Measurements from ENCODE around the gene SIK3. TPM values are rescaled to one million over a fixed set of nuclear protein-coding genes. Genes with fewer than 3 reads are reported as not detected.

SIK3 gene
- total and polyA plus RNA-seq, 2 donors (not counting 3 experiments of a cell fraction or from before 2014, with no cell fraction given) = 10.3 to 21.3 TPM

DNA sequence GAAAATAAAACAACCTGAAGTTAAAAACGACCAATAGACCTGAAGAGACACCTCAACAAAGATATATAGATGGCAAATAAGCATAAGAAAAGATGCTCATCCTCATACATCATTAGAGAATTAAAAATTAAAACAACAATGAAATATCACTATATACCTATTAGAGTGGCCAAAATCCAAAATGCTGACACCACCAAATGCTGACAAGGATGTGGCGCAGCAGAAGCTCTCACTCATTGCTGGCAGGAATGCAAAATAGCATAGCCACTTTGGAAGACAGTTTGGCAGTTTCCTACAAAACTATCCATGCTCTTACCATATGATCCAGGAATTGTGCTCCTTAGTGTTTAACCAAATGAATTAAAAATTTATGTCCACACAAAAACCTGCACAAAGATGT is 205.9 kb downstream of the SIK3 start:
- DNase-seq (ENCODE audit: low read depth, low spot score) (no peak), FAIRE-seq (no peak)
- peaks cover 0 to 2% of the 10 kb centered on the region in 2 experiments for H3K36me3 ChIP-seq (ENCODE audit: control insufficient read depth in 2 of 2, extremely low read depth in 1 of 2, insufficient read depth in 2 of 2, low read length in 2 of 2)
- H3K4me2 ChIP-seq (ENCODE audit: insufficient read depth, low read length) = no peak overlapping the region
- BruUV-seq (replicated peaks) = no TSS peak
- H3K79me2 ChIP-seq (ENCODE audit: control insufficient read depth, insufficient read depth, low read length) = no peaks in the 10 kb centered on the region
- no peaks in the 10 kb centered on the region for H4K20me1 ChIP-seq (replicated peaks; ENCODE audit: control insufficient read depth, extremely low read depth, insufficient read depth, low read length)
- H3K9me3 ChIP-seq (replicated peaks; ENCODE audit: control insufficient read depth, insufficient read depth, low read length) = no peaks in the 10 kb centered on the region
- H3K4me3 ChIP-seq (replicated peaks in 1 of 3; ENCODE audit: insufficient read depth in 1 of 3, low read depth in 1 of 3, low read length in 3 of 3) = no peak overlapping the region
- TF ChIP-seq FOS (IDR thresholded peaks at IDR 0.05; ENCODE audit: borderline replicate concordance, insufficient read depth, low read length) = no peak
- no peak for TF ChIP-seq EZH2 (IDR thresholded peaks at IDR 0.05; ENCODE audit: borderline replicate concordance, low read depth, low read length, severe bottlenecking)
- no peak for TF ChIP-seq MYC (IDR thresholded peaks at IDR 0.05; ENCODE audit: low read depth, low read length)
- no peak for TF ChIP-seq POLR2A (IDR thresholded peaks at IDR 0.05; ENCODE audit: low read depth, low read length)
- no peak for TF ChIP-seq POLR2AphosphoS5 (IDR thresholded peaks at IDR 0.05; ENCODE audit: insufficient read depth, low read depth, low read length)
- TF ChIP-seq, protein P1, sequence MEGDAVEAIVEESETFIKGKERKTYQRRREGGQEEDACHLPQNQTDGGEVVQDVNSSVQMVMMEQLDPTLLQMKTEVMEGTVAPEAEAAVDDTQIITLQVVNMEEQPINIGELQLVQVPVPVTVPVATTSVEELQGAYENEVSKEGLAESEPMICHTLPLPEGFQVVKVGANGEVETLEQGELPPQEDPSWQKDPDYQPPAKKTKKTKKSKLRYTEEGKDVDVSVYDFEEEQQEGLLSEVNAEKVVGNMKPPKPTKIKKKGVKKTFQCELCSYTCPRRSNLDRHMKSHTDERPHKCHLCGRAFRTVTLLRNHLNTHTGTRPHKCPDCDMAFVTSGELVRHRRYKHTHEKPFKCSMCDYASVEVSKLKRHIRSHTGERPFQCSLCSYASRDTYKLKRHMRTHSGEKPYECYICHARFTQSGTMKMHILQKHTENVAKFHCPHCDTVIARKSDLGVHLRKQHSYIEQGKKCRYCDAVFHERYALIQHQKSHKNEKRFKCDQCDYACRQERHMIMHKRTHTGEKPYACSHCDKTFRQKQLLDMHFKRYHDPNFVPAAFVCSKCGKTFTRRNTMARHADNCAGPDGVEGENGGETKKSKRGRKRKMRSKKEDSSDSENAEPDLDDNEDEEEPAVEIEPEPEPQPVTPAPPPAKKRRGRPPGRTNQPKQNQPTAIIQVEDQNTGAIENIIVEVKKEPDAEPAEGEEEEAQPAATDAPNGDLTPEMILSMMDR (IDR thresholded peaks at IDR 0.05; ENCODE audit: extremely low read depth in 1 of 2, insufficient read depth in 1 of 2, low read depth in 1 of 2, low read length in 2 of 2) = no peak
- TF ChIP-seq, protein P2, sequence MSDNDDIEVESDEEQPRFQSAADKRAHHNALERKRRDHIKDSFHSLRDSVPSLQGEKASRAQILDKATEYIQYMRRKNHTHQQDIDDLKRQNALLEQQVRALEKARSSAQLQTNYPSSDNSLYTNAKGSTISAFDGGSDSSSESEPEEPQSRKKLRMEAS (IDR thresholded peaks at IDR 0.05; ENCODE audit: insufficient read depth, insufficient read length) = no peak
- TF ChIP-seq GATA2 (IDR thresholded peaks at IDR 0.05; ENCODE audit: insufficient read depth, insufficient read length, low read depth, low read length) = no peak
- TF ChIP-seq JUN (IDR thresholded peaks at IDR 0.05; ENCODE audit: borderline replicate concordance, insufficient read depth, insufficient read length, low read depth) = no peak
- dilution Hi-C loops (cut with MboI; ENCODE audit: extremely low pct_ligation_motif_present, low sequenced_read_pairs) (no loop called here), intact Hi-C loops (cut with micrococcal nuclease) (no loop called here)
- H3K27ac ChIP-seq (ENCODE audit: insufficient read depth, low read depth, low read length) = no peak overlapping the region
- CTCF ChIA-PET = no interaction called here
- POLR2A ChIA-PET = no interaction called here
- H3K4me1 ChIP-seq (ENCODE audit: control insufficient read depth, extremely low read depth, insufficient read depth, low read length) = peaks cover 3% of the 10 kb centered on the region
- no peak overlapping the region for H3K9ac ChIP-seq (replicated peaks; ENCODE audit: extremely low read depth, insufficient read depth, low read length)
- H3K27me3 ChIP-seq (ENCODE audit: control insufficient read depth in 2 of 2, insufficient read depth in 2 of 2, low read length in 2 of 2) = no peaks in the 10 kb centered on the region
- no peaks in the 10 kb centered on the region for H3K9me1 ChIP-seq (replicated peaks; ENCODE audit: control insufficient read depth, extremely low read depth, insufficient read depth, low read length)
- no peak overlapping the region for H2AFZ ChIP-seq (ENCODE audit: low read depth, low read length)

All from endothelial cell of umbilical vein (primary cell).